Stimulated activated CD8-positive, alpha-beta memory T cell treated with anti-CD3 and anti-CD28 coated beads, Interleukin-15, amount 100 ng/mL, for 1 hour (primary cell): ENCODE data around the gene CREB5.

ENCODE experiments used
- DNase-seq: peaks from one replicate; pipeline ENCODE4 v3.0.0-alpha.2; 2020; ENCODE audit warnings: low read depth

CREB5 gene

GRCh38 chr7:28516390-28517172 lies 104.3 kb downstream of the CREB5 start:
- DNase-seq, result no peak

- no peak for DNase-seq
Observed at GRCh38 chr7:28517206-28517605, 104.9 kb downstream of the CREB5 start.

GRCh38 chr7:28517606-28518005 lies 105.3 kb downstream of the CREB5 start:
- no peak for DNase-seq

GRCh38 chr7:28520074-28521015 lies 108.0 kb downstream of the CREB5 start:
- DNase-seq, result no peak

GRCh38 chr7:28524978-28525377 lies 112.7 kb downstream of the CREB5 start:
- no peak for DNase-seq

- DNase-seq, result no peak
Observed at GRCh38 chr7:28528899-28529298, 116.6 kb downstream of the CREB5 start.

GRCh38 chr7:28529755-28530154 lies 117.4 kb downstream of the CREB5 start:
- no peak for DNase-seq

GRCh38 chr7:28530175-28530802 lies 118.0 kb downstream of the CREB5 start:
- no peak for DNase-seq

GRCh38 chr7:28530803-28531175 lies 118.5 kb downstream of the CREB5 start:
- DNase-seq, result no peak

- DNase-seq, result no peak
Observed at GRCh38 chr7:28531291-28531690, 119.0 kb downstream of the CREB5 start.

- no peak for DNase-seq
Observed at GRCh38 chr7:28532181-28532580, 119.9 kb downstream of the CREB5 start.

- DNase-seq, result no peak
Observed at GRCh38 chr7:28533267-28533666, 120.9 kb downstream of the CREB5 start.

- no peak for DNase-seq
Observed at GRCh38 chr7:28533731-28534531, 121.6 kb downstream of the CREB5 start.

GRCh38 chr7:28536259-28536658 lies 123.9 kb downstream of the CREB5 start:
- no peak for DNase-seq

- no peak for DNase-seq
Observed at GRCh38 chr7:28539289-28539981, 127.1 kb downstream of the CREB5 start.

- DNase-seq, result no peak
Observed at GRCh38 chr7:28542410-28542809, 130.1 kb downstream of the CREB5 start.

GRCh38 chr7:28544453-28545117 lies 132.3 kb downstream of the CREB5 start:
- DNase-seq, result no peak

- DNase-seq, result no peak
Observed at GRCh38 chr7:28546067-28546466, 133.7 kb downstream of the CREB5 start.

- no peak for DNase-seq
Observed at GRCh38 chr7:28547115-28547514, 134.8 kb downstream of the CREB5 start.

- no peak for DNase-seq
Observed at GRCh38 chr7:28548416-28548815, 136.1 kb downstream of the CREB5 start.

- no peak for DNase-seq
Observed at GRCh38 chr7:28549998-28550397, 137.7 kb downstream of the CREB5 start.
